LNCaP clone FGC (cell line): Measurements from ENCODE around the gene KLHL20.
"Not testable (repeated sequence)": the region's sequence is repeated elsewhere in the genome, so short reads cannot be mapped to it uniquely, and the experiment has no call there.

ENCODE experiments used
- DNase-seq: peaks from one replicate; pipeline ENCODE4 v3.0.0-alpha.2; 2011; ENCODE audit warnings: low read depth
- H3K4me3 ChIP-seq: 2 replicates; pipeline ENCODE4 v1.5.1; 2011; ENCODE audit warnings: mild to moderate bottlenecking, low read depth, low read length, control low read depth
- CTCF ChIP-seq: IDR thresholded peaks from 2 replicates; pipeline ENCODE4 v1.5.1; 2012; ENCODE audit warnings: mild to moderate bottlenecking; ENCODE audit not compliant: control insufficient read depth, insufficient read depth; ENCODE audit errors: extremely low read depth

The KLHL20 gene

GRCh38 chr1:173757666-173758065 lies 42.9 kb downstream of the KLHL20 start:
- TF ChIP-seq CTCF: no peak
- DNase-seq: no peak
- no peak overlapping the region for H3K4me3 ChIP-seq

- no peak for DNase-seq
- no peak for TF ChIP-seq CTCF
- no peak overlapping the region for H3K4me3 ChIP-seq
Measured at GRCh38 chr1:173758110-173758509, 43.3 kb downstream of the KLHL20 start.

- no peak overlapping the region for H3K4me3 ChIP-seq
- TF ChIP-seq CTCF: no peak
- no peak for DNase-seq
Measured at GRCh38 chr1:173758980-173759379, 44.2 kb downstream of the KLHL20 start.

- H3K4me3 ChIP-seq, DNase-seq: not testable (repeated sequence)
Measured at GRCh38 chr1:173764331-173764730, 49.5 kb downstream of the KLHL20 start.

GRCh38 chr1:173768206-173768605 lies 53.4 kb downstream of the KLHL20 start:
- no peak for DNase-seq
- no peak overlapping the region for H3K4me3 ChIP-seq
- TF ChIP-seq CTCF: no peak

- TF ChIP-seq CTCF: no peak
- no peak overlapping the region for H3K4me3 ChIP-seq
- DNase-seq: no peak
Measured at GRCh38 chr1:173768827-173769226, 54.0 kb downstream of the KLHL20 start.

GRCh38 chr1:173770330-173770729 lies 55.5 kb downstream of the KLHL20 start:
- not testable (repeated sequence) for DNase-seq, H3K4me3 ChIP-seq

GRCh38 chr1:173771560-173771959 lies 56.8 kb downstream of the KLHL20 start:
- no peak overlapping the region for H3K4me3 ChIP-seq
- DNase-seq: no peak
- TF ChIP-seq CTCF: no peak
